ENCODE results near the gene C10orf71.

DNA sequence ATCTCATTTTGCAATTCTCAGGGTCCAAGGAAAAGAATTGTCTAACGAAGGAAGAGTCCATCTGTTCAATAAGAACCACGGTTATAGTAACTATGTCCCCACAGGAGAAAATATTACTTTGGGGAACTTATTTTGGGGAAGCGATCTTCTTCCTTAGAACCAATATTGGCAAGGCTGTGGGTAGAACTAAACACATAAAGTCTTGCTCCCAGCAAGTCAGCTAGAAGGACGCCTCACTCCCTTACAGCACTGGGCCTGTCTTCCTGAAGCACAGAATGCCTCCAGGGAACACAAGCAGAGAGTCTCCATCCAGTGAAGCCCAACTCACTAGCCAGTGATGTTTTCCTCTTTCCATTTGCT lies 30.2 kb downstream of the C10orf71 start:
- no peak for TF ChIP-seq POLR2A (IDR thresholded peaks at IDR 0.05)
- TF ChIP-seq, protein P1, sequence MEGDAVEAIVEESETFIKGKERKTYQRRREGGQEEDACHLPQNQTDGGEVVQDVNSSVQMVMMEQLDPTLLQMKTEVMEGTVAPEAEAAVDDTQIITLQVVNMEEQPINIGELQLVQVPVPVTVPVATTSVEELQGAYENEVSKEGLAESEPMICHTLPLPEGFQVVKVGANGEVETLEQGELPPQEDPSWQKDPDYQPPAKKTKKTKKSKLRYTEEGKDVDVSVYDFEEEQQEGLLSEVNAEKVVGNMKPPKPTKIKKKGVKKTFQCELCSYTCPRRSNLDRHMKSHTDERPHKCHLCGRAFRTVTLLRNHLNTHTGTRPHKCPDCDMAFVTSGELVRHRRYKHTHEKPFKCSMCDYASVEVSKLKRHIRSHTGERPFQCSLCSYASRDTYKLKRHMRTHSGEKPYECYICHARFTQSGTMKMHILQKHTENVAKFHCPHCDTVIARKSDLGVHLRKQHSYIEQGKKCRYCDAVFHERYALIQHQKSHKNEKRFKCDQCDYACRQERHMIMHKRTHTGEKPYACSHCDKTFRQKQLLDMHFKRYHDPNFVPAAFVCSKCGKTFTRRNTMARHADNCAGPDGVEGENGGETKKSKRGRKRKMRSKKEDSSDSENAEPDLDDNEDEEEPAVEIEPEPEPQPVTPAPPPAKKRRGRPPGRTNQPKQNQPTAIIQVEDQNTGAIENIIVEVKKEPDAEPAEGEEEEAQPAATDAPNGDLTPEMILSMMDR (IDR thresholded peaks at IDR 0.05): no peak

Measured in testis (tissue), 2 donors.